SKM-1 (cell line): ENCODE data around the gene ANHX.
A peak's percentile ranks its signal among the peaks of the same experiment; 100 is the strongest.

Source experiments
- DNase-seq: peaks from one replicate; lab custom pipeline; 2025; ENCODE audit not compliant: unreplicated experiment; lab: John Stamatoyannopoulos, UW

Gene ANHX

DNA sequence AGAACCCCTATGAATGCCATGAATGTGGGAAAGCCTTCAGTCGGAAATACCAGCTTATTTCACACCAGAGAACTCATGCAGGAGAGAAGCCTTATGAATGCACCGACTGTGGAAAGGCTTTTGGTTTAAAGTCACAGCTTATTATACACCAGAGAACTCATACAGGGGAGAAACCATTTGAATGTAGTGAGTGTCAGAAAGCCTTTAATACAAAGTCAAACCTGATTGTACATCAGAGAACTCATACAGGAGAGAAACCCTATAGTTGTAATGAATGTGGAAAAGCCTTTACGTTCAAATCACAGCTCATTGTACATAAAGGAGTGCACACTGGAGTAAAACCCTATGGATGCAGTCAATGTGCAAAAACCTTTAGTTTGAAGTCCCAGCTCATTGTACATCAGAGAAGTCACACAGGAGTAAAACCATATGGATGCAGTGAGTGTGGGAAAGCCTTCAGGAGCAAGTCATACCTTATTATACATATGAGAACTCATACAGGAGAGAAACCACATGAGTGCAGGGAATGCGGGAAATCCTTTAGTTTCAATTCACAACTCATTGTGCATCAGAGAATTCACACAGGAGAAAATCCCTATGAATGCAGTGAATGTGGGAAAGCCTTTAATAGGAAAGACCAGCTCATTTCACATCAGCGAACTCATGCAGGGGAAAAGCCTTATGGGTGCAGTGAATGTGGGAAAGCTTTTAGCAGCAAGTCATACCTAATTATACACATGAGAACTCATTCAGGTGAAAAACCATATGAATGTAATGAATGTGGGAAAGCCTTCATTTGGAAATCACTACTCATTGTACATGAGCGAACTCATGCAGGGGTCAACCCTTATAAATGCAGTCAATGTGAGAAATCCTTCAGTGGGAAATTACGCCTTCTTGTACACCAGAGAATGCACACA, 32.1 kb downstream of the ANHX start:
- no peak for DNase-seq

DNA sequence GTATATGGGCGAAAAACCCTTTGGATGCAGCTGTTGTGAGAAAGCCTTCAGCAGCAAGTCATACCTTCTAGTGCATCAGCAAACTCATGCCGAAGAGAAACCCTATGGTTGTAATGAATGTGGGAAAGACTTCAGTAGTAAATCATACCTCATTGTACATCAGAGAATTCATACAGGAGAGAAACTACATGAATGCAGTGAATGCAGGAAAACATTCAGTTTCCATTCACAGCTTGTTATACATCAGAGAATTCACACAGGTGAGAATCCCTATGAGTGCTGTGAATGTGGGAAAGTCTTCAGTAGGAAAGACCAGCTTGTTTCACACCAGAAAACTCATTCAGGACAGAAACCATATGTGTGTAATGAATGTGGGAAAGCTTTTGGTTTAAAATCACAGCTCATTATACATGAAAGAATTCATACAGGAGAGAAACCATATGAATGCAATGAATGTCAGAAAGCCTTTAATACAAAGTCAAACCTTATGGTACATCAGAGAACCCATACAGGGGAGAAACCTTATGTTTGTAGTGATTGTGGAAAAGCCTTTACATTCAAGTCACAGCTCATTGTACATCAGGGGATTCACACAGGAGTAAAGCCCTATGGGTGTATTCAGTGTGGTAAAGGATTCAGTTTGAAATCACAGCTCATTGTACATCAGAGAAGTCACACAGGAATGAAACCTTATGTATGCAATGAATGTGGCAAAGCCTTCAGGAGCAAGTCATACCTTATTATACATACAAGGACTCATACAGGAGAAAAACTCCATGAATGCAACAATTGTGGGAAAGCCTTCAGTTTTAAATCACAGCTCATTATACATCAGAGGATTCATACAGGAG, 33.0 kb downstream of the ANHX start:
- no peak for DNase-seq

DNA sequence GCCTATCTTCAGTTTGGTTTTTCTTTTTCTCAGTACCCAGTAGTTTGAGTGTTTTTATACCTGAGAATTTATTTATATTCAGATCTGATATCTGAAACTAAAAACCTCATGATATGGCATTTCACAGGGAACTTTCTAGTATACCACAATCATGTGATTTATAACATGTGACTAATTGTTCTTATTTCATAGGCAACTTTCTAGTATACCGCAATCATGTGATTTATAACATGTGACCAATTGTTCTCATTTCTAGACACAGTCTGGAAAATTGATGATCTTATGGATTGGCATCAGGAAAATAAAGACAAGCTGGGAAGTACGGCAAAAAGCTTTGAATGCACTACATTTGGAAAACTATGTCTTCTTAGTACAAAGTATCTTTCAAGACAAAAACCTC, 33.8 kb downstream of the ANHX start:
- no peak for DNase-seq

DNA sequence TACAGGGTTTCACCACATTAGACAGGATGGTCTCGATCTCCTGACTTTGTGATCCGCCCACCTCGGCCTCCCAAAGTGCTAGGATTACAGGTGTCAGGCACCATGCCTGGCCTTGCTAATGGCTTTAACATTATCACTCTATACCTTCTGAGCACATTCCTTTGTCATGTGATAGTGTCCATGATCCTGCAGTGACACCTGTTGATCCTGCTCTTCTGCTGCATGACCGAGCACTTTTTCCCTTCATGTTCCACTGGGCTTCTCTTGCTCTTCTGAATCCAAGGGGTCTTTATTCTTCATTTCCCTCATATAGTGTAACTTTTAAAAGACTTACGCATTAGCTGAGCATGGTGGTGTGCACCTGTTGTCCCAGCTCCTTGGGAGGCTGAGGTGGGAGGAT, 42.8 kb downstream of the ANHX start:
- no peak for DNase-seq

DNA sequence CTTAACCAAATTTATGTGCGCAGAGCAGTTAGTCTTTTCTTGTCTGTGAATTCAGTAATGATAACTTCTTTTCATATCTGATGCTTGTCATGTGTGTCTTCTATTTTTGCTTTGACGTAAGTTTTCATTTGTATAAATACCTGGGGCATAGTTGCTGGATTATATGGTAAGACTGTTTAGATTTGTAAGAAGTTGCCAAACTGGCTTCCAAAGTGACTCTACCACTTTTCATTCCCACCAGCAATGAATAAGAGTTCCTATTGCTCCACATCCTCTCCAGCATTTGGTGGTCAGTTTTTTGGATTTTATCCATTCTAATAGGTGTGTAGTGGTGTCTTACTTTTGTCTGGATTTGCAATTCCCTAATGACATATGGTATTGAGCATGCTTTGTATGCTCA, 45.5 kb downstream of the ANHX start:
- no peak for DNase-seq

DNA sequence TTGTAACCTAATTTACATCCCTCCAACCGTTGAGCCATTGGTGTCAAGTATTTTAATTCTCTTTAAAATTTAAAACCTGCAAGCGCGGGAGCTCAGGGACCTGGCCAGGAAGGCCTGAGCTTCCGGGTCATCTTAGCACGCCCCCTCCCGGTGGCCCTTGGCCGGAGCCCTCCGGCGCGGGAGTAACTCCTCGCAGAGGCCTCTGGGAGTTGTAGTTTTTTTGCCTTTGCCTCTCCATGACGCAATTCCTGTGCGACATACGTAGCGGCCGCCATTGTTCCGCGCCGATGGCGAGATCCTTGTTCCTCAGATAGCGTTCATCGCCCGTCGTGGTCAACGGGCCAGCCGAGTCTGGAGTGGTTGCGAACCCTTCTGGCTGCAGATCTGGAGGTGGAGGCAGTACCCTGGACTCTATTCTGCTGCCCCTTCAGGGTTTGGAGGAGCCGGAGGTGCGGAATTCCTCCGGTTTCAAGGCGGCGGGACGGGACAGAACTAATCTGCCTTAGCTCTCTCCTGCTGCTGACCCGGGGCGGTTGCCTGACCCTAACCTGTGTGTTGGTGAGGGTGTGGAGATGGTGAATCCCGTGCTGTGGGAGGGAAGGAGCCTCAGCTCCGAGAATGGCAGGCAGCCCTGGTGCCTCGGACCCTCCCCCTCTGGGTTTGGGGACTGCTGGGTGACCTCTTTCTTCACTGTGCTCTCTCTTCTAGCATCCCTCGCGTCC, 54.3 kb downstream of the ANHX start, which contains the start of gene ZNF268:
ZNF268 (plus strand) TSS at position 258 of the 722 bp plus-strand sequence. CDS start 503 bp downstream, outside the sequence.
- DNase-seq: peak; percentile 8

DNA sequence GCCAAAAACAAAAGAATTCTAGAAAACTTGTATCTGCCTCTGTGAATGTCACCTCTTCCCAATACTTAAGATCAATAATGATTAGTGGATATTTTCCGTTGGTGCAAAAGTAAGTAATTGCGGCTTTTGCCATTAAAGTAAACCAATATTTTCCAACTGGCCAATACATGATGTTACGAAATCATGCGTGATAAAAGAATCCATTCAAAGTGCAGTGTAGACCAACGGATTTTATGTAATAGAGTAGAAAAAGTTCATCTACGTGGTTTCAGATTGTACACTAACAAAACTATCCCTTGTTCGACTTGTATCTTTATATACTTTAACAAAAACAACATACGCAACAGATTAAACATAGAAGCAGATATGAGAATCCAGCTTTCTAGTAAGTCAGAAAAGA, 55.0 kb downstream of the ANHX start:
- no peak for DNase-seq

DNA sequence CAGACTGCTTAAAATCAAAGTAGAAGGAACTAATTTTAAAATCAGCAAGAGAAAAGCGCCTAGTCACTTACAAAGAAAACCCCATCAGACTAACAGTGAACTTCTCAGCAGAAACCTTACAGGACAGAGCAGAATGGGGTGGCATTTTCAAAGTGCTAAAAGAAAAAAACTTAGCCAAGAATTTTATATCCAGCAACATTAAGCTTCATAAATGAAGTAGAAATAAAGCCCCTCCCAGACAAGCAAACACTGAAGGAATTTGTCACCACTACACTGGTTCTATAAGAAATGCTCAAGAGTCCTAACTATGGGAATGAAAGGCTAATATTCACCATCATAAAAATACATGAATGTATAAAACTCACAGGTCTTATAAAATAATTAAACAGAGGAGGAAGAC, 60.8 kb downstream of the ANHX start:
- DNase-seq: no peak

DNA sequence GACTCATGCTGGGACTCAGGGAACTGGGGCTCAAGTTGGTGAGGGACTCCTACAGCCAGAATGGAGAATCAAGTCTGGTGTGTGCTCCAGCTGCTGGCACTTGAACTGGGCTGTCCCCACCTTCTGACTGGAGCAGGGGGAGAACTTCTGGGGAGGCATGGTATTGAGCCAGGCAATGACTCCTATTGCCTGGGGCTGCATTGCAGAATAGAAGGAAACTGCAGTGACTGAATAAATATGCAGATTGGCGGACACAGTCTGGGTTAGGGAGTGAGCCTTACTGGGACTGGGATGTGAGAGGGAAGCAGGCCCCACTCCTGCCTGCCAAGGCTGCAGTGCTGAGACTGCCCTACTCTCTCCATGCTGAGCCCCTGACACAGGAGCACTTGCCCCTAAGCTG, 63.2 kb downstream of the ANHX start:
- DNase-seq: no peak
